MG63 (cell line): ENCODE data around the gene TEX28. TPM values are rescaled to one million over a fixed set of nuclear protein-coding genes. Genes with fewer than 3 reads are reported as not detected.
A peak's percentile ranks its signal among the peaks of the same experiment; 100 is the strongest.
"Not testable (repeated sequence)": the region's sequence is repeated elsewhere in the genome, so short reads cannot be mapped to it uniquely, and the experiment has no call there.

Experiments
- DNase-seq: peaks from one replicate; pipeline ENCODE4 v3.0.0-alpha.2; 2020
- H3K27me3 ChIP-seq: fragments of 250-450 bp; sonication (Bioruptor Pico); 2 replicates; pipeline ENCODE4 v1.5.1; 2020; ENCODE audit warnings: mild to moderate bottlenecking, moderate library complexity
- H3K36me3 ChIP-seq: fragments of 250-450 bp; sonication (Bioruptor Pico); 2 replicates; pipeline ENCODE4 v1.5.1; 2020; ENCODE audit warnings: mild to moderate bottlenecking, moderate library complexity
- H3K4me3 ChIP-seq: fragments of 250-450 bp; sonication (Bioruptor Pico); 2 replicates; pipeline ENCODE4 v1.5.1; 2020; ENCODE audit warnings: mild to moderate bottlenecking, moderate library complexity
- H3K9me3 ChIP-seq: fragments of 250-450 bp; sonication (Bioruptor Pico); 2 replicates; pipeline ENCODE4 v1.5.1; 2020; ENCODE audit warnings: mild to moderate bottlenecking, moderate library complexity
- total RNA-seq: library from RNA; depleted of rRNA; stranded (reverse); fragments of >200 nt; shearing (Covaris generic); gene quantifications from 2 replicates; pipeline ENCODE4 v1.2.3, GENCODE V29; 2014; ENCODE audit warnings: low replicate concordance

Gene TEX28
- total RNA-seq, 1 experiment from 2014 or later = not detected

DNA sequence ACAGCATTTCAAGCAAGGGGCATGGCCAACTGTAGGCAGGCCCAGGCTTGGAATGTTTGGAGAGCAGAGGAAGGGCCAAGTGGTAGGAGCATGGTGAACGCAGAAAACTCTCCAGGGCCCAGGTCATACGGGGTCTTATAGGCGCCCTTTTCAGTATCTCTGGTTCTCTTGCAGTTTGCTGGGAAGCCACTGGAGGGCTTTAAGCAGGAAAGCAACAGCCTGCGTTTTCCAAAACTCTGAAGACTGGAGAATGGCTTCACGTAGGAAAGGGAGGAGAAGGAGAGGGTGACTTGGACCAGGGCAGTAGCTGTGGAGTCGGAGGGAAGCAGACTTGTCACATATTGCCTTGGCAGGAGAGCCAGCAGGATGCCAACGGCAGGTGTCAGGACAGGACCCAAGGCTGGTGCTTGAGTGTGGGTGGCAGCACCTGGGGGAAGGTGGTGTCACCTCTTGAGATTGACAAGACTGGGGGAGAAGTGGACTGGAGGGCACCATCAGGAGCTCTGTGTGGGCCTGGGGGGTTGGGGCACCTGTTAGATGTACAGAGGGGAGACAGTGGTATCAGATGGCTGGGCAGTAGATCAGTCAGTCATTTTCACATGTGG is 22.6 kb upstream of the TEX28 start:
- H3K36me3 ChIP-seq = no peaks in the 10 kb centered on the region
- H3K9me3 ChIP-seq = no peaks in the 10 kb centered on the region
- H3K27me3 ChIP-seq = no peaks in the 10 kb centered on the region
- H3K4me3 ChIP-seq = no peak overlapping the region
- DNase-seq = peak; percentile 4

DNA sequence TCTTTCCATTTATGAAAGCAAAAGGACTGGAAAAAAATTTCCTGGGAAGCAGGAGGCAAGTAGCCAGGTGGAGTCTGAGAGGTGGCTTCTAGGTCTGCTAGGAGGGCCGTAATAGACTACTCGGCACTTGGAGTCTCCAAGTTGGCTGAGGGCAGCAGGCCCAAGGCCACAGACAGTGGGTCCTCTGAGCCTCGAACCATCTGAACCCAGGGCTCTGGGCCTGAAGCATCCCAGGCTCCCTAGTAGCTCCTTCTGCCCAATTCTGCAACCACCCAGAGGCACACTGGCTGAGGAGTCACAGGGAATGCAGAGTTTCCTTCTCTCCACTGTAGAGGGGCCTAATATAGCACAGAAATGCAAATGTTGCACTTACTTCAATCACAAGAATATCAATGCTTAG is 20.5 kb upstream of the TEX28 start:
- Histone ChIP-seq H3K36me3 (no peaks in the 10 kb centered on the region), H3K4me3 (no peak overlapping the region), H3K9me3 (no peaks in the 10 kb centered on the region), H3K27me3 (no peaks in the 10 kb centered on the region)
- DNase-seq = no peak

DNA sequence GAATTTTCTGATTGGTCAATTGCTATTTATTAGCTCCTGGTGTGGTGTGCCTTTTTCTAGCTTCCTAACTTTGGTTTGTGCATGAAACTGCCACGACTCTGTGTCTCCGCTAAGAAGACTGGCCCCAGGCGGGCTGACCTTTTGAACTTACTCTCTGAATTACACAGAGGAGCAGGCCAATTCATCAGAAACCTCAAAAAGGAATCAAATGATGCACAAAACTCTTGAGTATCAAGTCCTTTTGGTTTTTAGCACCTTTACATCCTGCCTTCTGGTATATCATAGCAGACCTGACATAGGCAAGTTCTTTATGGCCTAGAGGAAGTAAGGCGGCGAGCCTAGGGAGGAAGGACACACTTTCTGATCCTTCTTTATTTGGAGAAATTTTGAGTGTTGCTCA is 18.2 kb upstream of the TEX28 start:
- DNase-seq = no peak
- Histone ChIP-seq H3K36me3 (no peaks in the 10 kb centered on the region), H3K9me3 (no peaks in the 10 kb centered on the region), H3K27me3 (no peaks in the 10 kb centered on the region), H3K4me3 (no peak overlapping the region)

DNA sequence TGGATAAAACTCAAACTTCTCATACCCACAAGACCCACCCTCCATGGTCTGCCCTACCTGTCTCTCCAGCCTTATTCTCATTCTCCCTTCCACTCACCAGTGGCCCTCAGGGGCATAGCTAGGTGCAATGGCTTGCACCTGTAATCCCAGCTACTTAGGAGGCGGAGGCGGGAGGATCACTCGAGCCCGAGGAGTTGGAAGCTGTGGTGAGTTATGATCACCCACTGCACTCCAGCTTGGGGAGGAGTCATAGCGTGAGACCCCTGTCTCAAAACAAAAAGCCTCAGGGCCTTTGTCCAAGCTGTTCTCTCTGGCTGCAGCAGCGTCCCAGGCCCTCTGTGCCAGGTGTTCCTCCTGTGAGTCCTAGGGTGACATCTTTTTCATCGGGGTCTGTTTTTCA is 17.2 kb upstream of the TEX28 start:
- no peaks in the 10 kb centered on the region for H3K9me3 ChIP-seq

GRCh38 chrX:154310616-154311536 is 16.0 kb upstream of the TEX28 start:
- no peak overlapping the region for H3K4me3 ChIP-seq
- H3K9me3 ChIP-seq = no peaks in the 10 kb centered on the region
- no peaks in the 10 kb centered on the region for H3K27me3 ChIP-seq
- DNase-seq = no peak
- no peaks in the 10 kb centered on the region for H3K36me3 ChIP-seq

More for the DNA sequence above, 17.2 kb upstream of the TEX28 start:
- Histone ChIP-seq H3K27me3 (no peaks in the 10 kb centered on the region), H3K4me3 (no peak overlapping the region), H3K36me3 (no peaks in the 10 kb centered on the region)
- no peak for DNase-seq

DNA sequence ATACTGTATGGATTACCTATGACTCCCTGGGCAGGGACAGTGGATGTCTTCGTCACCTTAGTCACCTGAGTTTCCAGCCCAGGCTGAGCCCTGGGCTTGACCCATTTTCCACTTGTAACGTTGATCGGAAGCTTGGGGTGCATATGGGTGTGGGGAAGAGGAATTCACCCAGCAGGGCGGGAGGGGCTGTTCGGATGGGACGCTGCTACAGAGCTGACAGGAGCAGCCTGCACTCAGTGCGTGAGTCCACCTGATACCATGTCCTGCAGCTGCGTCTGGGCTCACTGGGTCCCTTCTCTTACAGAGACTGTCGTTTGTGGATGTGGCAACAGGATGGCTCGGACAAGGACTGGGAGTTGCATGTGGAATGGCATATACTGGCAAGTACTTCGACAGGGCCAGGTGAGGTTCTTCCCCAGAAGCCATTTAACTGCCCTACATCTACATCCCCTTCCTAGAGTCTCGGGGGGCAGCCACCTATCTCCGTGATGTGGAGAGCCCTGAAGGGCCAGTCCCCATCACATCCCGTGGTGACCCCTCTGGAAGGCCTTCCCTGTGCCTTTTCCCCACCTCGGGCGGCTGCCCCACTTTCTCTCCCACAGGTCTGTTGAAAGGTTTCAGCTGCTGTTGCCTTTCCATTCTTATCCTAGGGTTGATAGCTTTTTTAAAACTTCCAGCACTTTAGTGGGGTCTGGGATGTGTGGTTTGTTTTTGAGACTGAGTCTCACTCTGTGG is 14.3 kb upstream of the TEX28 start:
- no peak overlapping the region for H3K4me3 ChIP-seq
- no peaks in the 10 kb centered on the region for H3K36me3 ChIP-seq
- no peaks in the 10 kb centered on the region for H3K27me3 ChIP-seq
- no peaks in the 10 kb centered on the region for H3K9me3 ChIP-seq
- DNase-seq = no peak

DNA sequence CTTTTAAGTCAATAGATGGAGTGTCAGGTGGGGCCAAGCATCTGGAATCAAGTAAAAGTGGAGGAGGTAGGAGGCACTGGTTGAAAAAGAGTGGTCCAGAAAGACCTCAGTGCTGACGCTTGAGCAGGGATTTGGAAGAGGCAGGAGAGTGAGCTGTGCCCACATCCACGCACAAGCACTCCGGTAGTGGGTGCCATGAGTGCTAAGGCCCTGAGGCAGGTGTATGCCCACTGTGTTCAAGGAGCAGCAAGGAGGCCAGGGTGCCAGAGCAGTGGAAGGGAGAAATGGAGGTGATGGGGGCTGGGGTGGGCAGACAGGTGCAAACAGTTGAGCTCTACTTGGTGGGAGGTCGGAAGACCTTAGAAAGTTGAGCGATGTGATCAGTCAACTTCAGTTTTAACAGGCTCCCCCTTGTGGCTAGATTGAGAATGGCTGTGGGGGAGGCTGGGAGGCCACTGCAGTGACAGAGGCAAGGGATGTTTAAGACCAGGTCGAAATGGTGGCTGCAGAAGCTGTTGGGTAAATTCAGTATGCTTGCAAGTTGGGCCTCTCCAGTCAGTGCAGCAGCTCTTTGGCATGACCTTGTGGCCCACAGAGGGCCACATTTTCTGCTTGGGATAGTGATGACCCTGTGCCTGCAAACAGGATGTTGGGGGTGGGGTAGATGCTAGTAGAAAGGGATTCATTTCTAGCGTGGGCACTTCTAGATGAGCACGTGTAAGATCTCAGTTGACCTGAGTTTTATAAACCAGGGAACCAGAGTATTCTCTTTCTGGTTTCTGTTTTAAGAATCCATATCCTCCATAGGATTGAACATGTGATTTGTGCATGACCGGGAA is 13.4 kb upstream of the TEX28 start:
- H3K9me3 ChIP-seq = no peaks in the 10 kb centered on the region
- peak; percentile 26 for DNase-seq
- no peaks in the 10 kb centered on the region for H3K36me3 ChIP-seq

GRCh38 chrX:154307202-154307601 is 12.3 kb upstream of the TEX28 start:
- DNase-seq = no peak
- Histone ChIP-seq H3K9me3 (no peaks in the 10 kb centered on the region), H3K4me3 (no peak overlapping the region), H3K36me3 (no peaks in the 10 kb centered on the region), H3K27me3 (no peaks in the 10 kb centered on the region)

More for the DNA sequence above, 13.4 kb upstream of the TEX28 start:
- Histone ChIP-seq H3K4me3 (no peak overlapping the region), H3K27me3 (no peaks in the 10 kb centered on the region)

DNA sequence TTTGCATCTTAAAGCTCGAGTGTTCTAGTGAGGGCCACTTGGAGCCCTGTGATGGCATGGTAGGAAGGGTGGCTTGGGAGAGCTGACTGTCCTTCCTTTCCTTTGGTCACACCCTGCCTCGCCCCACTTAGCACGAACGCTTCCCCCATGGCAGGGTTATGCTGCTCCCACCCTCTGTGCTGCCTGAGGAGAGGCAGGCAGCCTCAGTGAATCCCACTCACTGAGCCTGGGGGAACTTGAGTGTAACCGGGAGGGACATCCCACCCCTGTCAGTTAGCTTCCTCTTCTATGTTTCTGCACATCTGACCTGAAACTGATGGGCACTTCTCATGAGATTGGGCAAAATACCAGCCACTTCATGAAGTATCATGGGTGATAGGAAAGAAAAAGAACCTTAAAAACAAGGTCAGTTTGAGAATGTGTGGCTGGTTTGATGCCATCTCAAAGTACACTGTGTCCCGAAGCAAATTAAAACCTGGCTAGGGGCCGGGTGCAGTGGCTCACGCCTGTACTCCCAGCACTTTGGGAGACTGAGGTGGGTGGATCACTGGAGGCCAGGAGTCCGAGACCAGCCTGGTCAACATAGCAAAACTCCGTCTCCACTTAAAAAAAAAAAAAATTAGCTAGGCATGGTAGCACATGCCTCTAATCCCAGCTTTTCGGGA is 10.7 kb upstream of the TEX28 start:
- DNase-seq = no peak
- Histone ChIP-seq H3K36me3 (no peaks in the 10 kb centered on the region), H3K27me3 (no peaks in the 10 kb centered on the region), H3K9me3 (no peaks in the 10 kb centered on the region), H3K4me3 (no peak overlapping the region)

- H3K27me3 ChIP-seq = no peaks in the 10 kb centered on the region
- no peak overlapping the region for H3K4me3 ChIP-seq
- no peaks in the 10 kb centered on the region for H3K36me3 ChIP-seq
- no peaks in the 10 kb centered on the region for H3K9me3 ChIP-seq
- DNase-seq = no peak
Observed at GRCh38 chrX:154304846-154305245, 9.9 kb upstream of the TEX28 start.

- no peak overlapping the region for H3K4me3 ChIP-seq
- no peaks in the 10 kb centered on the region for H3K9me3 ChIP-seq
- H3K36me3 ChIP-seq = no peaks in the 10 kb centered on the region
- DNase-seq = no peak
- no peaks in the 10 kb centered on the region for H3K27me3 ChIP-seq
Observed at GRCh38 chrX:154303476-154303875, 8.6 kb upstream of the TEX28 start.

DNA sequence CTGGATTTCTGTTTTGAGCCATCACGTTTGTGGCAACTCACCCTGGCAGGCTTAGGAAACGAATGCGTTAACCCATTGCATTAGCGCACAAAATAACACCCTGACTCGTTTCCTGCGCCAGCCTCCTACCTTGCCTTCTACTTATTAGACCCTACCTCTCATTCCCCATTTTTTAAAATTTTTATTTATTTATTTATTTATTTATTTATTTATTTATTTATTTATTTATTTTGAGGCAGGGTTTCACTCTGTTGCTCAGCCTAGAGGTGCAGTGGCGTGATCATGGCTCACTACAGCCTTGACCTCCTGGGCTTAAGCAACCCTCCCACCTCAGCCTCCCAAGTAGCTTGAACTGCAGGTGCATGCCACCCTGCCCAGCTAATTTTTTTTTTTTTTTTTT is 8.1 kb upstream of the TEX28 start:
- not testable (repeated sequence) for DNase-seq

GRCh38 chrX:154300816-154301215 is 5.9 kb upstream of the TEX28 start:
- no peak for DNase-seq

More for the DNA sequence above, 8.1 kb upstream of the TEX28 start:
- not testable (repeated sequence) for H3K27me3 ChIP-seq, H3K36me3 ChIP-seq, H3K4me3 ChIP-seq, H3K9me3 ChIP-seq

GRCh38 chrX:154298312-154298711 is 3.4 kb upstream of the TEX28 start:
- Histone ChIP-seq H3K4me3 (no peak overlapping the region), H3K27me3 (no peaks in the 10 kb centered on the region), H3K9me3 (no peaks in the 10 kb centered on the region), H3K36me3 (no peaks in the 10 kb centered on the region)
- DNase-seq = no peak

More at GRCh38 chrX:154300816-154301215, 5.9 kb upstream of the TEX28 start:
- H3K27me3 ChIP-seq = no peaks in the 10 kb centered on the region
- no peaks in the 10 kb centered on the region for H3K9me3 ChIP-seq
- H3K36me3 ChIP-seq = no peaks in the 10 kb centered on the region
- no peak overlapping the region for H3K4me3 ChIP-seq

- Histone ChIP-seq H3K27me3 (no peaks in the 10 kb centered on the region), H3K9me3 (no peaks in the 10 kb centered on the region), H3K4me3 (no peak overlapping the region), H3K36me3 (no peaks in the 10 kb centered on the region)
- DNase-seq = no peak
Observed at GRCh38 chrX:154296731-154297130, 1.8 kb upstream of the TEX28 start.

- H3K9me3 ChIP-seq = no peaks in the 10 kb centered on the region
- H3K36me3 ChIP-seq = no peaks in the 10 kb centered on the region
- DNase-seq = no peak
- H3K27me3 ChIP-seq = no peaks in the 10 kb centered on the region
- no peak within 1 kb of the TSS for H3K4me3 ChIP-seq
Observed at GRCh38 chrX:154295664-154296310, 863 bp upstream of the TEX28 start, which contains the start of gene TKTL1. TSS of gene TKTL1 (plus strand) at chrX:154295795. CDS start at chrX:154295860, 65 bp downstream.
